Neural progenitor cell (in vitro differentiated cells): ENCODE results near the gene WASHC2A. TPM values are rescaled to one million over a fixed set of nuclear protein-coding genes. Genes with fewer than 3 reads are reported as not detected.
"Not testable (repeated sequence)": the region's sequence is repeated elsewhere in the genome, so short reads cannot be mapped to it uniquely, and the experiment has no call there.

ENCODE experiments used
- DNase-seq: peaks from one replicate; pipeline ENCODE4 v3.0.0-alpha.2; 2016; ENCODE audit warnings: low spot score
- H2AFZ ChIP-seq: fragments of 200-600 bp; sonication (generic); replicated peaks from 2 replicates; pipeline ENCODE4 v1.6.1; 2016; ENCODE audit warnings: antibody characterized with exemption
- H3F3A ChIP-seq: fragments of 200-600 bp; sonication (generic); 2 replicates; pipeline ENCODE4 v1.6.1; 2016; ENCODE audit warnings: antibody characterized with exemption, low read depth
- H3K27ac ChIP-seq: fragments of 200-600 bp; sonication (generic); 2 replicates; pipeline ENCODE4 v1.5.1; 2016; ENCODE audit warnings: mild to moderate bottlenecking
- H3K27me3 ChIP-seq: fragments of 200-600 bp; sonication (generic); 2 replicates; pipeline ENCODE4 v1.6.1; 2016; ENCODE audit warnings: mild to moderate bottlenecking, moderate library complexity
- H3K36me3 ChIP-seq: fragments of 200-600 bp; sonication (generic); 2 replicates; pipeline ENCODE4 v1.5.1; 2016
- H3K4me1 ChIP-seq: fragments of 200-600 bp; sonication (generic); 2 replicates; pipeline ENCODE4 v1.6.1; 2016; ENCODE audit warnings: mixed run types
- H3K4me2 ChIP-seq: fragments of 200-600 bp; sonication (generic); 2 replicates; pipeline ENCODE4 v1.6.1; 2016
- H3K4me3 ChIP-seq: fragments of 200-600 bp; sonication (generic); 2 replicates; pipeline ENCODE4 v1.5.1; 2016
- H3K79me2 ChIP-seq: fragments of 200-600 bp; sonication (generic); 2 replicates; pipeline ENCODE4 v1.6.1; 2016; ENCODE audit warnings: low read depth
- H3K9ac ChIP-seq: fragments of 200-600 bp; sonication (generic); 2 replicates; pipeline ENCODE4 v1.6.1; 2016
- H3K9me3 ChIP-seq: fragments of 200-600 bp; sonication (generic); 2 replicates; pipeline ENCODE4 v1.5.1; 2016; ENCODE audit warnings: low read depth
- H4K20me1 ChIP-seq: fragments of 200-600 bp; sonication (generic); 2 replicates; pipeline ENCODE4 v1.6.1; 2016; ENCODE audit warnings: low read depth
- H3K27ac Mint-ChIP-seq: 3 replicates; pipeline ENCODE4 v1.8.0; 2021; ENCODE audit warnings: mixed read lengths
- H3K27me3 Mint-ChIP-seq: 2 replicates; pipeline ENCODE4 v1.8.0; 2022; ENCODE audit warnings: low read depth, mild to moderate bottlenecking, inconsistent platforms, moderate library complexity, mixed read lengths; ENCODE audit not compliant: insufficient read depth
- H3K36me3 Mint-ChIP-seq: 3 replicates; pipeline ENCODE4 v1.8.0; 2021; ENCODE audit warnings: mixed read lengths
- H3K4me1 Mint-ChIP-seq: 3 replicates; pipeline ENCODE4 v1.8.0; 2021; ENCODE audit warnings: mixed read lengths
- H3K4me3 Mint-ChIP-seq: 3 replicates; pipeline ENCODE4 v1.8.0; 2021; ENCODE audit warnings: mild to moderate bottlenecking, moderate library complexity, mixed read lengths
- H3K9me3 Mint-ChIP-seq: 3 replicates; pipeline ENCODE4 v1.8.0; 2020; ENCODE audit warnings: mixed read lengths
- total RNA-seq: library from RNA; depleted of rRNA; stranded (reverse); fragments of >200 nt; gene quantifications from 2 replicates; pipeline ENCODE4 v1.2.3, GENCODE V29; 2015; ENCODE audit warnings: low replicate concordance
- TF ChIP-seq, protein P1 (sequence below): fragments of 200-600 bp; sonication (generic); IDR thresholded peaks from 2 replicates; pipeline ENCODE4 v1.5.1; 2017; ENCODE audit warnings: antibody characterized with exemption, mild to moderate bottlenecking

Gene WASHC2A
- total RNA-seq, 1 donor from 2014 or later: 17.7 TPM

DNA sequence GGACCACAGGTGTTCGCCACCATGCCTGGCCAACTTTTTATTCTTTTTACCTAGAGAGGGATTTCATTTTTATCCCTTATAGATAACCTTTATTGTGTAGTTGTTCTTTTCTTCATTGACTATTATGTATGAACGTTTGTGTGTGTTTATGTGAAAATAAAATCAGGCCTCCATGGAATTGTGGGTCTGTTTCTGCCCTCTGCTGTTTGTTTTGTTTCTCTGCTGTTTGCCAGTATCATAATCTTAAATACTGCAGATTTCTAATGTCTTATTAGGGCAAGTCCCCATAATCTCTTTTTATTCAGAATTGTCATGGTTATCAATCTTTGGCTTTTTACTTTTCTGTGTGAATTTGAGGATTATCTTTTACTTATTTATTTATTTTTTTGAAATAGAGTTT lies 7.8 kb downstream of the WASHC2A start:
- H3K27ac ChIP-seq, H3F3A ChIP-seq, H3K4me1 Mint-ChIP-seq, H3K36me3 Mint-ChIP-seq, H3K9ac ChIP-seq, H3K9me3 ChIP-seq, H3K27me3 ChIP-seq, H3K27ac Mint-ChIP-seq, DNase-seq, H3K4me1 ChIP-seq, H3K4me2 ChIP-seq, H3K9me3 Mint-ChIP-seq, H4K20me1 ChIP-seq, H3K4me3 ChIP-seq, H3K4me3 Mint-ChIP-seq, H3K27me3 Mint-ChIP-seq, H3K79me2 ChIP-seq, H2AFZ ChIP-seq, H3K36me3 ChIP-seq: not testable (repeated sequence)
- TF ChIP-seq, protein P1, sequence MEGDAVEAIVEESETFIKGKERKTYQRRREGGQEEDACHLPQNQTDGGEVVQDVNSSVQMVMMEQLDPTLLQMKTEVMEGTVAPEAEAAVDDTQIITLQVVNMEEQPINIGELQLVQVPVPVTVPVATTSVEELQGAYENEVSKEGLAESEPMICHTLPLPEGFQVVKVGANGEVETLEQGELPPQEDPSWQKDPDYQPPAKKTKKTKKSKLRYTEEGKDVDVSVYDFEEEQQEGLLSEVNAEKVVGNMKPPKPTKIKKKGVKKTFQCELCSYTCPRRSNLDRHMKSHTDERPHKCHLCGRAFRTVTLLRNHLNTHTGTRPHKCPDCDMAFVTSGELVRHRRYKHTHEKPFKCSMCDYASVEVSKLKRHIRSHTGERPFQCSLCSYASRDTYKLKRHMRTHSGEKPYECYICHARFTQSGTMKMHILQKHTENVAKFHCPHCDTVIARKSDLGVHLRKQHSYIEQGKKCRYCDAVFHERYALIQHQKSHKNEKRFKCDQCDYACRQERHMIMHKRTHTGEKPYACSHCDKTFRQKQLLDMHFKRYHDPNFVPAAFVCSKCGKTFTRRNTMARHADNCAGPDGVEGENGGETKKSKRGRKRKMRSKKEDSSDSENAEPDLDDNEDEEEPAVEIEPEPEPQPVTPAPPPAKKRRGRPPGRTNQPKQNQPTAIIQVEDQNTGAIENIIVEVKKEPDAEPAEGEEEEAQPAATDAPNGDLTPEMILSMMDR: peak; percentile 19

DNA sequence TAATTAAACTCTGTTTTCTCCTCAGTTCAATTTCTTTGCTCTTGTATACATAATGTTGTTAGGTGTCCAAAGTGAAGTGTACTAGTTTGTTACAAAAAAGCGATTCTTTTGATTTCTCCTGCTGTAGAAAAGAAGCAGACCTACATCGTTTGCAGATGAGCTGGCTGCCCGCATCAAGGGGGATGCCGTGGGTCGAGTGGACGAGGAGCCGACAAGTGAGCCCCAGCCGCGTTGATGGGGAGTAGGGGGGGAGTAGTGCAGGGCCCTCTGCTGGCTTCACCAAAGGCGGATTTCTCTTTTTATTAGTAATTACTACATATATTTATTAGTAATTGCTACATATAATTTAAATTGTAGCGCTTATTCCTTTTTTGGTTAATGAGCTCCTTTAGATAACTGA lies 23.6 kb downstream of the WASHC2A start:
- H3K4me2 ChIP-seq, H3K27me3 Mint-ChIP-seq, H3K36me3 ChIP-seq, H3K9ac ChIP-seq, H3K9me3 ChIP-seq, H3K36me3 Mint-ChIP-seq, H3K4me1 ChIP-seq, H3K4me3 ChIP-seq, H3K27me3 ChIP-seq, H3K4me3 Mint-ChIP-seq, H3K4me1 Mint-ChIP-seq, H3K27ac ChIP-seq, H3K79me2 ChIP-seq, H4K20me1 ChIP-seq, H3K9me3 Mint-ChIP-seq, H2AFZ ChIP-seq, DNase-seq, H3F3A ChIP-seq, H3K27ac Mint-ChIP-seq: not testable (repeated sequence)

GRCh38 chr10:50092928-50093327 lies 25.2 kb downstream of the WASHC2A start:
- not testable (repeated sequence) for H3K27me3 Mint-ChIP-seq, H4K20me1 ChIP-seq, H3K4me1 Mint-ChIP-seq, H3K79me2 ChIP-seq, H3K27ac Mint-ChIP-seq, H3K27me3 ChIP-seq, H3K4me2 ChIP-seq, H3K4me3 ChIP-seq, H3K36me3 ChIP-seq, H3K4me1 ChIP-seq, H3K27ac ChIP-seq, H3K4me3 Mint-ChIP-seq, H3F3A ChIP-seq, H3K9me3 ChIP-seq, DNase-seq, H2AFZ ChIP-seq, H3K9ac ChIP-seq, H3K36me3 Mint-ChIP-seq, H3K9me3 Mint-ChIP-seq

DNA sequence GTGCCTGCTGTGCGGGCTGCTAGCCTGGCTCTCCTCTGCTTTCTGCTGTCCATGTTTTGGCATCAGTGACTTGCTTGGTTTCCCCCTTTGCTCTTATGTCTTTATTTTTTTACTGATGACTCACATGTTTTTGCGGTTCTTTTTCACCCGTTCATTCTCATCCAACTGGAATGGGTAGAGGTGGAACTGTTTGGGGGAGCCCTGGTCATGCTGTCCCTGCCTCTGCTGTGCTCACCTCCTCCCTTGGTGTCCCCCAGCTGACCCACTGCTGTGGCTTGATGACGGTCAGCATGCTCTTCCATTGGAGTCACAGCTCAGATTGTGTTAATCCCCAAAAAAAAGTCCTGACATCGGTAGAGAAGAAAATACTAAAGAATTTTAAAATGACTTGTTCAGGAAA lies 26.9 kb downstream of the WASHC2A start:
- not testable (repeated sequence) for H3K79me2 ChIP-seq, H3K4me2 ChIP-seq, H3K27ac Mint-ChIP-seq, H3K36me3 Mint-ChIP-seq, H2AFZ ChIP-seq, H3K36me3 ChIP-seq, H3K4me1 Mint-ChIP-seq, H3K4me1 ChIP-seq, DNase-seq, H3K27me3 ChIP-seq, H3K9me3 Mint-ChIP-seq, H3K9ac ChIP-seq, H3K4me3 ChIP-seq, H3F3A ChIP-seq, H4K20me1 ChIP-seq, H3K9me3 ChIP-seq, H3K4me3 Mint-ChIP-seq, H3K27ac ChIP-seq, H3K27me3 Mint-ChIP-seq

- H3K4me2 ChIP-seq, H3K9me3 ChIP-seq, H3K4me3 ChIP-seq, H3K27me3 ChIP-seq, H2AFZ ChIP-seq, H3K9me3 Mint-ChIP-seq, H4K20me1 ChIP-seq, H3K79me2 ChIP-seq, H3K4me1 ChIP-seq, H3K4me3 Mint-ChIP-seq, H3K27ac Mint-ChIP-seq, H3K4me1 Mint-ChIP-seq, H3K9ac ChIP-seq, H3K27ac ChIP-seq, H3F3A ChIP-seq, H3K36me3 ChIP-seq, H3K36me3 Mint-ChIP-seq, H3K27me3 Mint-ChIP-seq, DNase-seq: not testable (repeated sequence)
Observed at GRCh38 chr10:50095402-50095801, 27.6 kb downstream of the WASHC2A start.

GRCh38 chr10:50096722-50097121 lies 29.0 kb downstream of the WASHC2A start:
- H3K36me3 Mint-ChIP-seq, H3K4me3 Mint-ChIP-seq: not testable (repeated sequence)

DNA sequence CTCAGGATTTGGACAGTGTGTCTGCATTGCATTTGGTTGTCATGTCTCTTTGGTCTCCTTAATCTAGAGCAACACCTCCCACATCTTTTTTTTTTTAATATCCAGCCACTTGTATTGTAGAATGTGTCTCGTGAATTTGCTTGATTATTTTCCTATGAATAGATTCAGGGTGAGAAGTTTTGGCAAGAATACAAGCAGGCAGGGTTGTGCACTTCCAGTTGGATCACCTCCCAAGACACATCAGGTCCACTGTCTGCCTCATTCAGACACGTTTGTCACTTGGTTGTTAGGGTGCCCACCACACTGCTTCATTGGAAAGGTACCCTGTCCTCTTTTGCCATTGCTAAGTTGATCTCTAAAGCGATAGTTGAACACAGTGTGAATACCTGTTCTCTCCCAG lies 30.9 kb downstream of the WASHC2A start:
- H3K9me3 Mint-ChIP-seq, H3K4me1 ChIP-seq, H3K9ac ChIP-seq, H3K4me3 Mint-ChIP-seq, H3K27me3 ChIP-seq, DNase-seq, H4K20me1 ChIP-seq, H3K27me3 Mint-ChIP-seq, H3K27ac ChIP-seq, H3K79me2 ChIP-seq, H3K36me3 Mint-ChIP-seq, H3K36me3 ChIP-seq, H2AFZ ChIP-seq, H3F3A ChIP-seq, H3K4me3 ChIP-seq, H3K4me1 Mint-ChIP-seq, H3K27ac Mint-ChIP-seq, H3K9me3 ChIP-seq, H3K4me2 ChIP-seq: not testable (repeated sequence)

More at GRCh38 chr10:50096722-50097121, 29.0 kb downstream of the WASHC2A start:
- H2AFZ ChIP-seq, H3K79me2 ChIP-seq, H3K27me3 ChIP-seq, DNase-seq, H3K36me3 ChIP-seq, H3K9me3 ChIP-seq, H3K4me2 ChIP-seq, H3K4me1 Mint-ChIP-seq, H3K4me3 ChIP-seq, H3K4me1 ChIP-seq, H3K9me3 Mint-ChIP-seq, H3K27ac ChIP-seq, H3F3A ChIP-seq, H3K9ac ChIP-seq, H3K27me3 Mint-ChIP-seq, H4K20me1 ChIP-seq, H3K27ac Mint-ChIP-seq: not testable (repeated sequence)

DNA sequence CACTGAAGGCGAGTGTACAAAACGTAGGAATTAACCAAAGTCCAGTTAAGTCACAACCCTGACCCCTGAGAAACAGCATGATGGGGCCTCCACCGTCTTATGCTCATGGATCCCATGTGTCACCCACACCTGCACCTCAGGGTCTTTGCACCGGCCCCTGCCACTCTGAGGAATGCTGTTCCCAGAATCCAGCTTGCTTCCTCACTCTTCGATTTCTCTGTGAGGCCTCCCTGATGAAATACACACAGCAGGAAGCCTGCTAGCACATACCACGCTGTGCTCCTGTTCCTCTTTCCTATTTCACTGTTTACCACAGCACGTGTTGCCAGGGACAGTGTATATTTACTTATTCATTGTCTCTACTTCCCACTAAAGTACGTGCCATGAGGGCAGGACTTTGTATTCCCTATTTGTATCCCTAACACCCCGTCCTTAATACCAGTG lies 33.4 kb downstream of the WASHC2A start:
- not testable (repeated sequence) for H3K27me3 ChIP-seq, H3K9me3 Mint-ChIP-seq, H2AFZ ChIP-seq, H3K36me3 Mint-ChIP-seq, H3K36me3 ChIP-seq, H4K20me1 ChIP-seq, H3K4me3 ChIP-seq, H3F3A ChIP-seq, H3K4me1 ChIP-seq, H3K9ac ChIP-seq, H3K79me2 ChIP-seq, DNase-seq, H3K4me1 Mint-ChIP-seq, H3K27ac ChIP-seq, H3K4me2 ChIP-seq, H3K9me3 ChIP-seq, H3K4me3 Mint-ChIP-seq, H3K27me3 Mint-ChIP-seq
- H3K27ac Mint-ChIP-seq: peak overlapping the region; percentile 70
